ENCODE data around the gene PPFIA4.
"Not testable (repeated sequence)": the region's sequence is repeated elsewhere in the genome, so short reads cannot be mapped to it uniquely, and the experiment has no call there.

PPFIA4 gene

GRCh38 chr1:203017061-203017460, 9.2 kb upstream of the PPFIA4 start:
- DNase-seq (ENCODE audit: low read depth in 2 of 2): no peak

DNA sequence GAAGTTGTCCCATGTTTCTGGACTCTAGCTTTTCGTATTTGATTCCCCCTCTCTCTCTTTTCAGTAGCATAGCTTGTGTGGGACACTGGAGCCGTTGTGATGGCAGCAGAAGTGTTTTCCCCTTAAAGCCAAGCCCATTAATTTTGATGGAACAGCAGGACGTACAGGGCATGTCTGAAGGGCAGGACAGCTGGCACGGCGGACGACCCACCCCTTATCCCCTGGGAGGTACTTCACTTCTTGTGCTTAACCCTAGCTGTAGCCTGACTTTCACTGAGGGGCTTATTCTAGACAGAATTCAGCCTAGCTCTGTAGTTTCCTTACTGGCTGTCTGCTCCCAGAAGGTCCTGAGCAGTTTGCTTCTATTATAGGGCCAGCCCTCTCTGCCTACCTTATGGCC, 8.6 kb upstream of the PPFIA4 start:
- DNase-seq (ENCODE audit: low read depth in 2 of 2): no peak

- DNase-seq (ENCODE audit: low read depth in 2 of 2): not testable (repeated sequence)
Measured at GRCh38 chr1:203022855-203023254, 3.4 kb upstream of the PPFIA4 start.

DNA sequence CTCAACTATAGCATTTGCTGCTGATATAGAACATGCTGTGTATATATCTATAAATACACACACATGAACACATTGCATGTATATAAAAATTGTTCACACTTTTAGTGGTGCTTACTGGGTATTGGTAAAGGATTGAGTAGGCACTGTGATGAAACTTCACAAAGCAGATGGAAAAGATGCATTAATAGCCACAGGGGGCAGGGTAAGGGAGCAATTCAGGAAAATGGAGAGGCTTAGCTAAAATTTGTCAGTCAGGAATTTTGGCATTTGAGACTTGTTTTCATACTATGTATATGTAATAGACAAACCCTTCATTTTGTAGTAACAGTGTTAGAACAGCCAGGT, 633 bp upstream of the PPFIA4 start:
- DNase-seq (ENCODE audit: low read depth in 2 of 2): no peak

DNA sequence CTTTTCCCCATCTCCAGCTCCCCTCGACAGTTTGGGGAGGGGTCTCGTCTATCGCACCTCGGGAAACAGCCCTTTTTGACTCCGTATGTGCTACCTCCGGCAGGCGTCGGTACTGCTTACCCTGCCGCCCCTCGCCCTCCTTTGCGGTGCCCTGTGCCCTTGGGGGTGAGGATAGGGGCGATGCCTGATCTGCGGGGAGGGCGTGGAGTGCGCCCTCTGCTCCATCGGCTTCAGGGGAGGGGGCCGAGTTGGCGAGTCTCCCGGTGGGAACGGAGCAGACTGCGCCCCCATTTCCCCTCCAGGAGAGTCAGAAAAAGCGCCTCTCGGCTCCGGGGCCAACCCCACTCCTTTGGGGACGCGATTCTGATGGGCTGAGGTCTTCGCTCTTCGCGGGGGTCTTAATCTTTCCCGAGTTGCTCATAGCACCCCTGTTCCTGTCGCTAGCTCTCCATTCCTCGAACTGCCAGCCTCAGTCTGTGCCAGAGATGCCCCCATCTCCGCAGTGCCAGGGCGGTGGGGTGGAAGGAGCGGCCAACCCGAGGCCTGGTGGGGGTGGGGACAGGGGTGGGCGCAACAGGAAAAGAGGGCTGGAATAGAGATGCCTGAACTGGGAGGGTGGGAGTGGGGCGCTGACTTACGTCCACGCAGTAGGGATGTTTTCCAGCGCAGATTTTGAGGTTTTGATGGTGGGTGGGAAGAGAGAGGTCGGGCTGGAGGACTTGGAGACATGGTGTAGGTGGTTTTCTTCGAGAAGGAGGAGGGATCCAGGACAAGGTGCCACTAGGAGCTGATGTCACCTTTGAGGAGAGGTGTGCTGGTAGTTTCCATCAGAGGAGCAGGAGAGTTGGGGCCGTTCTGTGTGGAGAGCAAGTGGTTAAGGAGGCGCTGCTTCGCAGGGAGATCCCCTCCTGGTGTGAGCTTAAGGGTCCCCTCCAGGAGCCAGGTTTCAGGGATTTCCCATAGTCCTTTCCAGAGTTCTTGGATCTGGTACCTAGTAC, 674 bp downstream of the PPFIA4 start:
- no peak for DNase-seq (ENCODE audit: low read depth in 2 of 2)

DNA sequence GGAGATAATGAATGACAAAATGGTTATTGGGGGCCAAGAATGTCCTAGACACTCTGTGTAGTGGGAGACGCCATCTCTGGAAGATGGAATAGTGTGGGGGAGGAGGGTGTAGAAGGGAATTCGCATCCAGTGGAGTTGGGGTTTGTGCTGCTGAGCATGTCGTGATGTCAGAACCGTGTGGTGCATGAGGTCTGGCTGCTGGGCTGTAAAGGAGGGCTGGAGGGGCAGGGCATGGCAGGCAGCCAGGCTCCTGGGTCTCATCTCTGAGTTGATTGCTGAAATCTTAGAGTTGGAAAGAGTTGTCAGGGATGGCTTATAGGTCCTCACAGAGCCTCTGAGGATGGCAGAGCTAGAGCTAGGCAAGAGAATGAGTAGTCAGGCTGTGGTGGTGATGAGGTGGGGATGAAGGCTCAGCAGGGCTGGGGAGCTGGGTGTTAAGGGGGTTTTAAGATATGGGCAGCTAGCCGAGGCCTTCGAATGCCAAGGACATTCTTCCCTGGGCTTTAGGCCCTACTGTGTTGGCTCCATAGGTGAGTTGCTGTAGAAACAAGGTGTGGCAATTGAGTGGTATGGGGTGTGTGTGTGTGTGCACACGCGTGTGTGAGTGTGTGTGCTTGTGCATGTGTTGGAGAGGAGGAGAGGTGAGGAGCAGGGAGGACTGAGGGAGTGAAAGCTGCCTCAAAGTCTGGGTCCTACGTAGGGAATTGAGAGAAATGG, 1.9 kb downstream of the PPFIA4 start:
- no peak for DNase-seq (ENCODE audit: low read depth in 2 of 2)

- DNase-seq (ENCODE audit: low read depth in 2 of 2): no peak
Measured at GRCh38 chr1:203028784-203029553, 2.7 kb downstream of the PPFIA4 start.

GRCh38 chr1:203031467-203031866, 5.2 kb downstream of the PPFIA4 start:
- DNase-seq (ENCODE audit: low read depth in 2 of 2): no peak

DNA sequence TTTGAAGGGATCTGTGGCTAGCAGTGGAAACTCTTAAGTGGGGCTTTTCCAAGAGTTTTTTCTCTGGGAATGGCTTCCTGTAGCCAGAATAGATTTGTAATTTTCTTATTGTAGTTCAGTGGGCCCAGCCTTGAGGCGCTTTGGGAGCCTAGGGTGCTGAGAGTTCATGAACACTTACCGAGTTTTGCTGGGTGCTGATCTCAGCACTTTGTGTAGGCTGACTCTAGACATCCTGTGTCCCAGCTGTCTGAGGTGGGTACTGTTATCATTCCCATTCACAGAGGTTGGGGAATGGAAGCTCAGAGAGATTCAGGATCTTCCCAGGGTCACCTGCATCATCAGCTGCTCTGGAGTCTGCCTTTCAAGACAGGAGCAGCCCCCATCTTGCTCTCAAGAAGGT, 7.0 kb downstream of the PPFIA4 start:
- no peak for DNase-seq (ENCODE audit: low read depth in 2 of 2)

DNA sequence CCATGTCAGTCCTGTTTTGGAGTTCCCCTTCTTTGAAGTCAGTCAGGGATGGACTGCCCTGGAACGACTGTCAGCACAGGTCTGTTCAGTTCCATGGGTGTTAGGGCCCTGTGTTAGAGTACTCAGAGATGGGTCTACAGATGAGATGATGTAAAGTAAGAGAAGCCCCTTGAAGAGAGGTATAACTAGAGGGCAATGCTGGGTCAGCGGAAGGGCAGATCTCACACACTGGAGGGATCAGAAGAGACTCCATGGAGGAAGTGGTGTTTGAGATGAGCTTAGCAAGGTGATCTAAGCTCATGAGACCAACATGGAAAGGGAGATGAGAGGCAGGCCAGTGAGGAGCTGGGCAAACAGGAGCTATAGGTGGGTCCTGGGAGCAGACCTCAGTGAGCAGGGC, 7.6 kb downstream of the PPFIA4 start:
- no peak for DNase-seq (ENCODE audit: low read depth in 2 of 2)

DNA sequence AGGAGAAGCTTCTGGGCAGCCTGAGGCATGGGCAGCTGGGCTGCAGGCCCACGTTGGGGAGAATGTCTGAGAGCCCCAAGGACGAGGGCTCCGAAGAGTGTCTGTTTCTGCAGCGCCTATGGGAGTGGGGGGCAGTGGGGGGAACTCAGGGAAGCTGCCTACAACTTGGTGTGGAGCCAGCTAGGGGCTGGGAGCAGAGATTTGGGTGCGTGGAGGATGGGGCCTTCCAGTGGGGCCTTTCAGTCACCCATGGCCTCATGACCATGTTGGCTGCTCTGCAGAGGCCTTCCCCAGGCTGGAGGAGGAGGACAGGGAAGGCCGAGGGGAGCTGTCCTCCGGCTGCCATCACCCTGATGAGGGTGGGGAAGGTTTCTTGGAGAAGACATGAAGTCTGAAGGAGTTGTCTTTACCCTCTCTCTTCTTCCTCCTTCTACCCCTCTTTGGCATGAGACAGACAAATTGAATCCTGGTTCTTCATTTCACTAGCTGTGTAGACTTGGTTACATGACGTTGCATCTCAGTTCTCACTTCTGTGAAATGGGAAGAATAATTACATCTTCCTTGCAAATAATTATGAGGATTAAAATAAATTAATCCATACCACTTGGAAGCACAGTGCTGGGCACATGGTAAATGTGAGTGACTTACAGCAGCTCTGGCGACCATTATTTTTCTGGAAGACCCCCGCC, 8.3 kb downstream of the PPFIA4 start:
- DNase-seq (ENCODE audit: low read depth in 2 of 2): no peak

- DNase-seq (ENCODE audit: low read depth in 2 of 2): no peak
Measured at GRCh38 chr1:203035111-203036000, 9.1 kb downstream of the PPFIA4 start.

GRCh38 chr1:203036135-203036534, 9.8 kb downstream of the PPFIA4 start:
- no peak for DNase-seq (ENCODE audit: low read depth in 2 of 2)

DNA sequence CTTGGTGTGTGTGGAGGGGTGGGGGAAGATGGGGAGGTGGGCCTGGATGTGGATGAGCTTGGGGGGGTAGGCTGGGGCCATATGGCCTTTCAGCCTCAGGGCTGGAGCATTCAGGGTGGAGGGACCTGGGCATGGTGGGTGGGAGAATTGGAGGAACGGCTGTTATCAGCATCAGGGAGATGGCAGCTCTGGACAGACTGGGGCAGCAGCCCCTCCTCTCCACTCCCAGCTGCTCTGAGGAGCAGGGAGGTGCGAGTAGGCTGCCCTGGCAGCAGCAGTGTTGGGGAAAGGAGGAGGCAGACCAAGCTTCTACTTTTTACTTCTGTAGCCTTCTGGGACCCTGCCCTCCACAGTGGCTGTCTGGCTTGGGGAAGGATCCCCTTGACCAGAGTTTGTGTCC, 10.2 kb downstream of the PPFIA4 start:
- no peak for DNase-seq (ENCODE audit: low read depth in 2 of 2)

DNA sequence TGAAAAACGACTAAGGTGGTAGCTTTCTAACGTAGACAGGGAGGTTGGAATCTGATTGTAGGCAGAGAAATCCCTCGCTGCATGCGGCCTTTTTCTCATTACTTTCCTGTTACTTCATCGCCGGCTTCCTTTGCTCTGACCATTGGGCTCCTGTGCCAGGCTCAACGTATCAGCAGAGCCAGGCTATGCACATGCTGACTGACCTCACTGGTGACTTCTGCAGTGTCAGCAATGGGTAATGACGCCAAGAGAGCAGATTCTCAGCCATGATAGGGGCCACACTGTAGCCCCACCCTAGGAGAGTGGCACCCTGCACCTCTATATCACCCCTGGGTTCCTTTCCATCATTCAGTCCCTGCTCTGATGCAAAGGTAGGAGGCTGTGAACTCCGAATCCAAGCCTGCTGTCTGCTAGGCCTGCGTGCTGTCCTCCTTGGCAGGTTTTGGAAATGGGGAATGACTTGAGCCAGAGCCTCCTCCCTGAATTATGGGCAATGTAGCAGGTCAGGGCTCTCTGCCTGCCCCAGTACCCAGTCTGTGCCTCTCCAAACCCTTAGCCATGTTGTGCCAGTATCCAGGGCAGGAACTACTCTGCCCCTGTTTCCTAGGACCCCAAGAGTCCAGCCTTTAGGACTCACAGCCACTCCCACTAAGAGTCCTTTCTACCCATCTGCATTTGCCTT, 11.4 kb downstream of the PPFIA4 start:
- DNase-seq (ENCODE audit: low read depth in 2 of 2): no peak

DNA sequence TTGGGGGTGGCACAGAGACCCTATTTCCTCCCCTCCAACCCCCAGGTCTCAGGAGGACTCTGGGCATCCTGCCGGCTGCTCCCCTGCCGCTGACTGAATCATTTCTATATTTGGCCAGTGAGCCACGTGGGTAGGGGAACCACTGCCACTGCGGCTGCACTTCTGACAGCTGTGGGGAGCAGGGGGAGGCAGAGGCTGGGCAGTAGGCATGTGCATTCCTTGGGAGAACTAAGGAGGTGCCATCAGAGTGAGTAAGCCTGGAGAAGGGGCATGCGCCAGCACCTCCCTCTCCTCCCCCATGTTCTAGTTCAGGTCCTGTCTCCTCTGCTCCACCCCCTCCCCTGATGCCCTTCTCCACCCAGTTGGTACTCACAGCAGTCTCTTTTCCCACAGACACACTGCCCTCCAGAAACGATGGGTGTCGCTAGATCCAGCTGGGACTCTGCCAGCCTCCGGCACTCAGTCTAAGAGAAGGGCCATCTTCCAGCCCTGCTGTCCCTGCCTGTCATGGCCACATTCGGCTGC, 12.0 kb downstream of the PPFIA4 start:
- DNase-seq (ENCODE audit: low read depth in 2 of 2): no peak

DNA sequence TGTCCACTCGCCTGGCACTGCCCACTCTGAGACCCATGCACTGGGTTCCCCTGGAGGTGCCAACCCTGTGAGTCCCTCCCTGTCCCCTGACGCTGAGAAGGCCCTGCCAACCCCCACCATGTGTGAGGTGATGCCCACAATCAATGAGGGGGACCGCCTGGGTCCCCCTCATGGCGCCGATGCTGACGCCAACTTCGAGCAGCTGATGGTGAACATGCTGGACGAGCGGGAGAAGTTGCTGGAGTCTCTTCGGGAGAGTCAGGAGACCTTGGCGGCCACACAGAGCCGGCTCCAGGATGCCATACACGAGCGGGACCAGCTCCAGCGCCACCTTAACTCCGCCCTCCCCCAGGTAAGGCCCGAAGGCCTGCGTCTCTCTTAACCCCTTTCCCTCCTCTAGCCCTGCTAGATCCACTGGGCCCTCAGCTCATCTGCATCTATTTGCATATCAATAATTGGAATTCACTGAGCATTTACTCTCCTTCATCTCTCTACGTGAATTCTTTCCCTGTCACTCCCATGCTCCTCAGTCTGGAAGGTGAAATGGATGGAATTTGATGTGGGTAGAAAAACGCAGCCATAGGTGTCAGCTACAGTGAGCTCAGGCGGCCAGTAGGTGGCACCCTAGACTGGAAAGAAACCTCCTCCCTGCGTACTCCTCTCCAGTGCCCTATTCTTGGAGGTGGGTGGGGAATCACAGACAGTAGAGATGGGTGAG, 12.8 kb downstream of the PPFIA4 start:
- peak; percentile 20 to 33 for DNase-seq (ENCODE audit: low read depth in 2 of 2)

- DNase-seq (ENCODE audit: low read depth in 2 of 2): no peak
Measured at GRCh38 chr1:203039609-203040512, 13.6 kb downstream of the PPFIA4 start.
